Measurements from ENCODE around the gene SH3D21. TPM values are rescaled to one million over a fixed set of nuclear protein-coding genes. Genes with fewer than 3 reads are reported as not detected.

The SH3D21 gene
- total and polyA plus RNA-seq, 12 donors = 0.69 to 18.4 (median 1.8) TPM

Other genes with a start within 250 kb of the SH3D21 start
- gene TEKT2, start 222.3 kb upstream of the SH3D21 start, total RNA-seq = 1 to 10 TPM in 1 of 9 donors, under 1 TPM in 4, not detected in 4; 0.18 to 1.2 (median 0.65) TPM
- gene TEKT2, start 222.3 kb upstream of the SH3D21 start, polyA plus RNA-seq = 1 to 10 TPM in 2 of 3 donors, under 1 TPM in 1; 0.40 to 4.0 (median 1.4) TPM
- gene ADPRS, start 217.5 kb upstream of the SH3D21 start, total RNA-seq = 10 to 100 TPM; 43.3 to 84.5 (median 55.1) TPM
- 10 to 100 TPM; 40.1 to 42.3 (median 40.7) TPM for gene ADPRS, start 217.5 kb upstream of the SH3D21 start, polyA plus RNA-seq
- 1 to 10 TPM in 7 of 9 donors, under 1 TPM in 2; 0.74 to 6.6 (median 2.8) TPM for gene COL8A2, start 181.1 kb upstream of the SH3D21 start, total RNA-seq
- gene COL8A2, start 181.1 kb upstream of the SH3D21 start, polyA plus RNA-seq = 1 to 10 TPM in 2 of 3 donors, under 1 TPM in 1; 0.66 to 2.3 (median 1.2) TPM
- gene TRAPPC3, start 156.9 kb upstream of the SH3D21 start, total RNA-seq = 100 to 1,000 TPM in 6 of 9 donors, 10 to 100 TPM in 3; 74.6 to 182 (median 124) TPM
- gene TRAPPC3, start 156.9 kb upstream of the SH3D21 start, polyA plus RNA-seq = 100 to 1,000 TPM in 1 of 3 donors, 10 to 100 TPM in 2; 54.0 to 106 (median 65.1) TPM
- gene MAP7D1, start 150.2 kb upstream of the SH3D21 start, total RNA-seq = 100 to 1,000 TPM in 1 of 9 donors, 10 to 100 TPM in 8; 11.8 to 121 (median 72.1) TPM
- 10 to 100 TPM; 39.7 to 79.9 (median 47.2) TPM for gene MAP7D1, start 150.2 kb upstream of the SH3D21 start, polyA plus RNA-seq
- gene THRAP3, start 81.9 kb upstream of the SH3D21 start, total RNA-seq = 100 to 1,000 TPM in 2 of 9 donors, 10 to 100 TPM in 7; 68.1 to 120 (median 84.5) TPM
- 100 to 1,000 TPM in 1 of 3 donors, 10 to 100 TPM in 2; 34.4 to 108 (median 39.6) TPM for gene THRAP3, start 81.9 kb upstream of the SH3D21 start, polyA plus RNA-seq
- 100 to 1,000 TPM in 4 of 9 donors, 10 to 100 TPM in 5; 17.6 to 185 (median 92.3) TPM for gene EVA1B, start 17.3 kb downstream of the SH3D21 start, total RNA-seq
- gene EVA1B, start 17.3 kb downstream of the SH3D21 start, polyA plus RNA-seq = 100 to 1,000 TPM in 1 of 3 donors, 10 to 100 TPM in 1, not detected in 1; 59.5 to 105 TPM
- 10 to 100 TPM; 18.8 to 31.2 (median 26.4) TPM for gene STK40, start 79.6 kb downstream of the SH3D21 start, total RNA-seq
- gene STK40, start 79.6 kb downstream of the SH3D21 start, polyA plus RNA-seq = 10 to 100 TPM in 2 of 3 donors, 1 to 10 TPM in 1; 9.8 to 20.4 (median 11.1) TPM
- 10 to 100 TPM; 13.2 to 42.1 (median 34.8) TPM for gene LSM10, start 91.5 kb downstream of the SH3D21 start, total RNA-seq
- gene LSM10, start 91.5 kb downstream of the SH3D21 start, polyA plus RNA-seq = 10 to 100 TPM; 33.5 to 48.7 (median 39.9) TPM
- gene OSCP1, start 144.1 kb downstream of the SH3D21 start, total RNA-seq = 10 to 100 TPM in 6 of 9 donors, 1 to 10 TPM in 3; 5.5 to 29.9 (median 11.4) TPM
- gene OSCP1, start 144.1 kb downstream of the SH3D21 start, polyA plus RNA-seq = 10 to 100 TPM; 11.1 to 20.5 (median 14.1) TPM
- gene MRPS15, start 158.0 kb downstream of the SH3D21 start, total RNA-seq = 100 to 1,000 TPM in 1 of 9 donors, 10 to 100 TPM in 8; 49.8 to 116 (median 71.8) TPM
- gene MRPS15, start 158.0 kb downstream of the SH3D21 start, polyA plus RNA-seq = 100 to 1,000 TPM; 156 to 287 (median 256) TPM
- gene CSF3R, start 176.5 kb downstream of the SH3D21 start, total RNA-seq = 10 to 100 TPM in 4 of 9 donors, 1 to 10 TPM in 5; 2.1 to 21.7 (median 9.5) TPM
- gene CSF3R, start 176.5 kb downstream of the SH3D21 start, polyA plus RNA-seq = 10 to 100 TPM in 2 of 3 donors, 1 to 10 TPM in 1; 2.3 to 24.5 (median 13.9) TPM